NCI-H345 treated with DMSO at 0.1 percent for 48 hours (cell line): ENCODE measurements around the gene FBXL16.
"Not testable (repeated sequence)": the region's sequence is repeated elsewhere in the genome, so short reads cannot be mapped to it uniquely, and the experiment has no call there.

Source experiments
- DNase-seq: peaks from one replicate; lab custom pipeline; 2025; ENCODE audit not compliant: unreplicated experiment; lab: John Stamatoyannopoulos, UW

The FBXL16 gene

DNA sequence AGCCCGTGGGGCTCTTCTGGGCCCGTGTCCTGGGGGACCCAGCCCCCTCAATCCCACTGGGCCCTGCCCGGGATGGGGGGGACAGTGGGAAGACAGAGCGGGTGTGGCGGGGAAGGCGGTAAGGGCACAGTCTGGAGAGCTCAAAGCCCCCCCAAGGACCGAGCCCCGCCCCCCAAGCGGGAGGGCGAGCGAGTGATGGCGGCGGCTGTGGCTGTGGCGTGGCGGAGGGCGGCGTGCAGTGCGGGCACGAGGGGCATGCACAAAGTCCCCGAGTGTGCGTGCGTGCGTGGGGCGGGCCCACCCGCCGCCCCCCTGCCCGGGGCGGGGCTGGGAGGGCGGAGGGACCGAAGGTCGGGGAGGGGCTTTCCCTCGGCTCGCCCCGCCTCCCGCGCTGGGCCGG, 11.8 kb downstream of the FBXL16 start:
- no peak for DNase-seq

DNA sequence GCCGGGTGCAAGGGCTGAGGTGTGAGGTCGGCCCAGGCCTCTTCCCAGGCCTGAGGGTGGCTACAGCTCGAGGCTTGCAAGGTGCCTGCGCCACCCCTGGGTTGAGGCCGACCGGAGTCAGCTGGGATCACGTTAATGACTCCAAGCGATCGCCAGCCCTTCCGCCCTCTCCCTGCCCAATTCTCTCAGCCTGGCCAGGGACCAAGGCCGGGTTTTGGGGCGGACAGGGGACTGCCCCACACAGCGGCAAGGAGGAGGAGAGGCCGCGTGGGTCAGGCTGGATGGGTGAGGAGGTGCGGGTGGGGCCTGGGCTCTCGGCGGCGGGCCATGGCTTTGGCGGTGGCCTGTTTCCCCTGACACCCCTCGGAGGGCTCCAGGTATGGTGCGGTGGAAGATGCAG, 12.2 kb downstream of the FBXL16 start:
- no peak for DNase-seq

DNA sequence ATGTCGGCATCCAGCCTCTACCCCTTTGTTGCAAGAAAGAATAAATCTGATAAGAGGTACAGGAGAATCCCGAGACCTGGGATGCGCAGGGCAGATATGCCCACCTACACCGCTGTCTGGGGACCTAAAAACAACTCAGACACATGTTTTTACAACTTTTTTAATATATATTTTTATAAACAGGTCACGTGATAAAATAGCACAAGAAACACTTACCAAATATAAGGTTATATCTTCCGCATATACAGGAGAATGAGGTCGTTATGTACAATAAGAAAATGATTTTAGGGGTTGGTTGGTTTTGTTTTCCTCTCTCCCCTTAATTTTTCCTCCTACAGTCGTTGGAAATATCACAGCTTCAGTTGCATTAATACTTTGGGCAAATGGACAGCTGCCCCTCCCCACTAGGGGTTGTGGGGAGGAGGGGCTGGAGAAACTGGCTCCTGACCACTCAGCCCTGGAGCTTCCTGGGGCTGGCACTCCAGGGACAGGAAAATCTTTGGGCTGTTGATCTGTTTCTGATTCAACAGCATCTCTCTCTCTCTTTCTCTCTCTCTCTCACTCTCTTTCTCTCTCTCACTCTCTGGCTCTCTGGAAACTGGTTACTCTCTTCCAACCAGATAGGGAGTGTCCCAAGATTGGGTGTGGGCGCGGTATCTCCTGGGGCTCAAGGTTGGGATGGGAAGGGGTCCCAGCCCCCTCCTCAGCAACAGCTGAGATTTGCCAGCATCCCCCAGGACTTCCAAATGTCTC, 13.1 kb downstream of the FBXL16 start:
- no peak for DNase-seq

DNA sequence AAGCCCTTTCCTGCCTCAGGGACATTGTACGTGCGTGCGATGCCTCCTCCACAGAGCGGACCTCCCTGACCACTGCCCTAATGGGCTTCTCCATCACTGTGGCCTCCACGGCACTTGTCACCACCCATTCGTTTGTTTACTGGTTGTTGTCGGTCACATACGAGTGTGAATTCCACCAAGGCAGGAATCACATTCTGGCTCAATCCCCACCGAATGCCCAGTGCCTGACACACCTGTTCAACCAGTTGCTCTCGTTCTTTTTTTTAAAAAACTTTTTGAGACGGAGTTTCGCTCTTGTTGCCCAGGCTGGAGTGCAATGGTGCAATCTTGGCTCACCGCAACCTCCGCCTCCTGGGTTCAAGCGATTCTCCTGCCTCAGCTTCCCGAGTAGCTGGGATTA, 14.4 kb downstream of the FBXL16 start:
- not testable (repeated sequence) for DNase-seq

- no peak for DNase-seq
These were observed 16.3 kb downstream of the FBXL16 start for GRCh38 chr16:689175-689897.

DNA sequence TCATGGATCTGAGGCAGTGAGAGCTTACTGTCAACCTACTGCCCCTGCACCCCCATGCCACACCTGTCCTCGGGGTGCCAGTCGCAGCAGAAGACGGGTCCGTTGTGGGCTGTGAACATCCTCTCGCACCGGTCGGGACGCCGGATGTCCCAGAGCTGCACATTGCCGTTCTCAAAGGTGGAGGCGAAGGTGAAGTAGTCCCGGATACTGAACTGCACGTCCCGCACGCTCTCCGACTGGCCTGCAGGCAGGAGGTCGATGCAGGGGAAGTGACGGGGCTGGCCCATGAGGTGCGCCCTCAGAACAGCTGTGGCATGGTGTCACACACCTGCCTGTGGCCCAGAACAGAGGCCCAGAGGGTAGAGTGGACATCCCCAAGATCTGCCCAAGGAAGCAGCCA, 18.1 kb downstream of the FBXL16 start:
- no peak for DNase-seq

GRCh38 chr16:686459-687260, 18.9 kb downstream of the FBXL16 start:
- DNase-seq, result no peak

- no peak for DNase-seq
These were observed 19.6 kb downstream of the FBXL16 start for GRCh38 chr16:685967-686366.

DNA sequence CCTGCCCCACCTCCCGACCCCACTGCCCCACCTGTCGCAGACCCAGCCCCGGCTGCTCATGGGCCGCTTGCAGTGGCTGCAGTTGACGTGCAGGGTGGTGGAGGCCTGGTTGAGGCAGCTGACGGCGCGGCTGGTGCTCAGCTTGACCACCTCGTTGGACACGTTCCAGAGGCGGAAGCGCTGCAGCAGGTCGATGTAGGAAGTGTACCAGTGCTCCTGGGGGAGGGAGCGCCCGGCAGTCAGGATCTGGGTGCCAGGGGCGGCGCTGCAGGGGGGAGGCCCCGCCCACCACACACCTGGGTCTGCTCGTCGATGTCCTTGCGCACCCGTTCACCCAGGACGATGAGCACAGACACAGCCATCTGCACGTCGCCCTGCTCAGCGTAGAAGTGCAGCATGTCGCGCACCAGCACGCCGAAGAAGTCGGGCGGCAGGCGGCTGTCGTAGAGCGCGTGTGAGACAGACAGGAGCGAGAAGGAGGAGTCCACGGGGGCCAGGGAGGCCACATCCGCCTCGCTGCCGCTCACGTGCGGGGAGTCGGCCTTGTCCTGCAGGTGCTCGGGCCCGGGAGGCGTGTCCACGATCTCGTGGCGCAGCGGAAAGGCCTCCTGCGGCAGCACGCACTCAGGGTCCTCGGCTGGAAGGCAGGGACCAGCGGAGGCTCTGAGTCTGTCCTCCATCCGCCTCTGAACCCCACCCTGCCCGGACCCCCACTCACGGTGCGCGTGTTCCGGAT, 20.5 kb downstream of the FBXL16 start:
- DNase-seq, result peak; percentile 66

GRCh38 chr16:684071-684794, 21.4 kb downstream of the FBXL16 start, which contains the start of gene JMJD8:
JMJD8 (minus strand) TSS chr16:684334; CDS start chr16:684319, 15 bp downstream.
- DNase-seq, result peak; percentile 92

DNA sequence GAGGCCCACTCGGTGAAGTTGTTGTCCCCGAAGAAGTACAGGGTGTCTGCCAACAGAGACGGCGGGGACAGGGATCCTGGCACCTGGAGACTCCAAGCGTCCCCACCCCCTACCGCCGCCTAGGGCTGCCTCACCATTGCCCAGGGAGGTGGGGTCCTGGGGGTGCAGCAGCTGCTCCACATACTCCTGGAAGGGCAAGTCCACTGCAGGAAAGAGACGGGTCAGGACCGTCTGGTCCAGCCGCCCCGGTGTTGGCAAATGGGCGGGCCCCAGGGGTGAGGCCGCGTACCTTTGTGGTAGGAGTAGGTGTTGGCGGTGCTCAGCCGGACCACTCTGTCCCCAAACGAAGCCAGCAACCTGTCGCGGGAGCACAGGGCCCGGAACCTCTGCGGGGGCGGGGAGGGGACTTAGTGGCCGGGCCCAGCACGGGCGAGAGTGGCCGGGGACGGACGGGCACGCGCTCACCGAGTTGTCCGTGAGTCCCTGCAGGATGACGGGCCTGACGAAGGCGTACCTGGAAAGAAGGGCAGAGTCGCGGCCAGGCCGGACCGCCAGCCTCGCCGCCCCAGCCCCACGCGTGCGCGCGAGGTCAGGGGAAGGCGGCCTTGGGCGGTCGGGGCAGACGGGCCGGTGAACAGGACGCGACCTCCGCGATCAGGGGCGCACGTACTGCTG, 22.1 kb downstream of the FBXL16 start:
- DNase-seq, result no peak

DNA sequence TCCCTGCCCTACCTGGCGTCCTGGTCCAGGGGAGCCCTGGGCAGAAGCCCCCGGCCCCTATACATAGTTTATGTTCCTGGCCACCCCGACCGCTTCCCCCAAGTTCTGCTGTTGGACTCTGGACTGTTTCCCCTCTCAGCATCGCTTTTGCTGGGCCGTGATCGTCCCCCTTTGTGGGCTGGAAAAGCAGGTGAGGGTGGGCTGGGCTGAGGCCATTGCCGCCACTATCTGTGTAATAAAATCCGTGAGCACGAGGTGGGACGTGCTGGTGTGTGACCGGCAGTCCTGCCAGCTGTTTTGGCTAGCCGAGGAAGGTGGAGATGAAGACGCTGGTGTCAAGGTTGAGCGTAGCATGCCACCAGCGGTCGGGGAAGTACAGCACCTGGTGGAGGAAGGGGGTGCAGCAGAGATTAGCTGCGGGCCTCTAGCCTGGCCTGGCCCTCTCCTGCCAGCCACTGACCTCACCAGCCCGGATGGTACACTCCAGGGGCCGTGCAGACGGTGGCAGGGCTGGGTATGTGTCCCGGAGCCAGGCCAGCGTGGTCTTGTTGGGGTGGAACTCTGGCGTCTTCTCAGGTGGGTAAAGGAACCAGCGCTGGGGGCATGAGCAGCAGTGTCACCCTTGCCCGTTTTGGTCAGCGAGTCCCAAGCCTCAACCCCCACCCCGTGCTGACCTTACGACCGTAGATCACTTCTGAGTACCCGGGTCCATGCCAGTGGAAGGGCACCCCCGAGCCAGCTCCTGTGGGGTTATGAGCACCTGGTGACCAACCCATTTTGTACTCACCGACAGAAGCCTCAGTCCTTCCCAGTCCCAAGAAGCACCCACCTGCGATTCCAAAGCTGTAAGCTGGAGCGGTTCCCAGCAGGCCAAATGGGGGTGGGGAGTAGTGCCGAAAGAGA, 22.9 kb downstream of the FBXL16 start:
- no peak for DNase-seq

DNA sequence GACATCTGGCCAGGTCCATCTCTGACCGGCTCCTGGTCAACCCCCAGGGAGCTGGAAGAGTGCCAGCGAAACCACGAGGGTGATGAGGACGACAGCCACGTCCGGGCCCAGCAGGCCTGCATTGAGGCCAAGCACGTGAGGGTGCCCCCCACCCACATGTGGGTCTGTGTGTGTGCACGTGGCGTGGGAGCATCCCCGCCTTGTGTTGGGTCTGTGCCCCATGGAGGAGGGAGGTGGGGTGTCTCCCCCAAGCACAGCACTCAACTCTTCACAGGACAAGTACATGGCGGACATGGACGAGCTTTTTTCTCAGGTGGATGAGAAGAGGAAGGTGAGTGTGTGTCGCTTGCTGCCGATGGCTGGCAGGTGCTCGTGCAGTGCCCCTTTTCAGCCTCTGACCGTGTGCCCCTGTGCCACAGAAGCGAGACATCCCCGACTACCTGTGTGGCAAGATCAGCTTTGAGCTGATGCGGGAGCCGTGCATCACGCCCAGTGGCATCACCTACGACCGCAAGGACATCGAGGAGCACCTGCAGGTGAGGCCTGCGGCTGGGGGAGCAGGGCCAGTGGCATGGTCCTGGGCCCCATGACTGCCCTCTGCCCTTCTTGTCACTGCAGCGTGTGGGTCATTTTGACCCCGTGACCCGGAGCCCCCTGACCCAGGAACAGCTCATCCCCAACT, 23.7 kb downstream of the FBXL16 start:
- DNase-seq, result no peak

DNA sequence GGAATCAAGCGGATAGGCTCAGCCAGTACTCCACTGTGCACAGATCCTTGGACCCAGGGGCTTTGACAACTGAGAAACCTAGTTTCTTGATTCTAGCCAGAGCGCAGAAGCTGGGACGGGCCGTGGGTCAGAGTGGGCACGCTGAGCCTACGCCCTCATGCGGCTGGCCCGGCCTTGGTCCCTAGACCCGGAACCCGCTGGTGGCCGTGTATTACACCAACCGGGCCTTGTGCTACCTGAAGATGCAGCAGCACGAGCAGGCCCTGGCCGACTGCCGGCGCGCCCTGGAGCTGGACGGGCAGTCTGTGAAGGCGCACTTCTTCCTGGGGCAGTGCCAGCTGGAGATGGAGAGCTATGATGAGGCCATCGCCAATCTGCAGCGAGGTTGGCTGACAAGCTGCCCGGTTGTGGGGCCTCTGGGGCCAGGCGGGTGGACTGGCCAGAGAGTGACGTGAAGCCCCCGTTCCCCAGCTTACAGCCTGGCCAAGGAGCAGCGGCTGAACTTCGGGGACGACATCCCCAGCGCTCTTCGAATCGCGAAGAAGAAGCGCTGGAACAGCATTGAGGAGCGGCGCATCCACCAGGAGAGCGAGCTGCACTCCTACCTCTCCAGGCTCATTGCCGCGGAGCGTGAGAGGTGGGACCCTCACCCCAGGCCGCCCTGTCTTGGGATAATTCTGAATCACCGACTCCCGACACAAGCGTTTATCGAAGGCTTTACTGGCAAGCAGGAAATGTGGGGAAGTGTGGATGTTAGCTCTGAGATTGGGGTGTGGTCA, 24.4 kb downstream of the FBXL16 start:
- DNase-seq, result no peak

DNA sequence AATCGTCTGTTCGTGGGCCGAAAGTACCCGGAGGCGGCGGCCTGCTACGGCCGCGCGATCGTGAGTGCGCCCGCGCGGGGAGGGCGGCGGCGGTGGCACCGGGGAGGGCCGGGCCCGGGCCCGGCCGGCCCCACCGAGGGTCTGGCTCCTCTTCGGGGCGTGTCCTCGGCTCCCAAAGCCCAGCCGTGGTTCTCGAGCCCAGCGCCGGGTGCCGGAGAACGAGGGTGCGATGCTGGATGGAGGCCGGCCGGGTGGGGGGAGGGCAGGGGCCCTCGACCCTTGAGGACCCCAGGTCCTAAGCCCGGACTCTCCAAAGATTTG, 25.0 kb downstream of the FBXL16 start:
- no peak for DNase-seq

GRCh38 chr16:679814-680624, 25.6 kb downstream of the FBXL16 start, which contains the start of gene STUB1:
STUB1 (plus strand) TSS chr16:680410; CDS start chr16:680526, 116 bp downstream.
- peak; percentile 86 for DNase-seq
